Sigmoid colon (tissue), 3 donors: ENCODE measurements around the gene NTPCR.

Source experiments
- CTCF ChIP-seq, 4 experiments: fragments of 450-650 bp in 3 of 4; fragments of 200-600 bp in 1 of 4; IDR thresholded peaks; one replicate each; pipeline ENCODE4 v1.5.1; 2016 to 2019; ENCODE audit warnings: antibody characterized with exemption in 4 of 4, mild to moderate bottlenecking in 3 of 4, moderate library complexity in 2 of 4
- POLR2A ChIP-seq, 2 donors: fragments of 450-650 bp; IDR thresholded peaks; one replicate each; pipeline ENCODE4 v1.6.1; 2016; ENCODE audit warnings: antibody characterized with exemption in 2 of 2, mild to moderate bottlenecking in 2 of 2, moderate library complexity in 2 of 2

- TF ChIP-seq CTCF (IDR thresholded peaks at IDR 0.05) (no peak), POLR2A (IDR thresholded peaks at IDR 0.05) (no peak)
Measured at GRCh38 chr1:232966663-232967062, 16.3 kb downstream of the NTPCR start.
